ENCODE results near the gene NECTIN3. TPM values are rescaled to one million over a fixed set of nuclear protein-coding genes. Genes with fewer than 3 reads are reported as not detected.
A peak's percentile ranks its signal among the peaks of the same experiment; 100 is the strongest.

NECTIN3 gene
- total RNA-seq, 2 experiments from 2014 or later: 3.9 to 4.8 TPM

GRCh38 chr3:111190518-111190917 lies 118.9 kb downstream of the NECTIN3 start:
- ChIA-PET POLR2A (no interaction called here), CTCF (no interaction called here)
- H3K36me3 Mint-ChIP-seq (ENCODE audit: low read depth): peaks cover 3% of the 10 kb centered on the region
- no peak for DNase-seq
- H3K4me3 Mint-ChIP-seq: no peak overlapping the region
- peaks cover 6% of the 10 kb centered on the region for H3K9me3 Mint-ChIP-seq
- H3K27ac Mint-ChIP-seq: no peak overlapping the region
- H3K4me1 Mint-ChIP-seq: peaks cover 13% of the 10 kb centered on the region
- H3K27me3 Mint-ChIP-seq: peaks cover 2% of the 10 kb centered on the region

GRCh38 chr3:111193472-111193871 lies 121.9 kb downstream of the NECTIN3 start:
- ChIA-PET POLR2A (no interaction called here), CTCF (interaction anchor here (1.1 kb wide), 3 partner anchors 10 to 17 kb away, joined by 3 read pairs; no protein-coding TSS in a partner anchor)
- no peaks in the 10 kb centered on the region for H3K27me3 Mint-ChIP-seq
- H3K9me3 Mint-ChIP-seq: peaks cover 6% of the 10 kb centered on the region
- H3K4me1 Mint-ChIP-seq: peaks cover 19% of the 10 kb centered on the region
- H3K27ac Mint-ChIP-seq: no peak overlapping the region
- H3K4me3 Mint-ChIP-seq: no peak overlapping the region
- DNase-seq: no peak
- peaks cover 2% of the 10 kb centered on the region for H3K36me3 Mint-ChIP-seq (ENCODE audit: low read depth)

DNA sequence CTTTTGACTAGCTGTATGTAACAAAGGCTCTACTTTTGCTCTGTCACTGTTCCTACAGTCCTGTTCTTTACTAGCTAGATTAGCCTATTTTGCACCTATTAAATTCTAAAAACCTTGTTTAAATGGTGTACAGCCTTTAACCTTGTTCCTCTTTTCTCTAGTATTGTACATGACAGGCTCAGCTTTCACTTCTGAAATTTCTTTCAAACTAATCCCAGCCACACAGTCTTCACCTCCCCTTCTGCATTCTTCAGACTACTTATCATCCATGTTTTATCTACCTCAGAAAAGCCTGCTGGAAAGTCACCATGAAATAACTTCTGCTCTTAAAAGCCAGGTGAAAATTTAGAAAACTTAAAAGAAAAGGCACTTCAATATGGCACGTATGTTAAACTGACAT lies 122.4 kb downstream of the NECTIN3 start:
- Mint-ChIP-seq H3K27me3 (no peaks in the 10 kb centered on the region), H3K36me3 (ENCODE audit: low read depth) (peaks cover 2% of the 10 kb centered on the region), H3K27ac (no peak overlapping the region), H3K9me3 (peaks cover 6% of the 10 kb centered on the region), H3K4me3 (no peak overlapping the region), H3K4me1 (peaks cover 19% of the 10 kb centered on the region)
- ChIA-PET CTCF (interaction anchor here (1.1 kb wide), 3 partner anchors 9 to 17 kb away, joined by 3 read pairs; no protein-coding TSS in a partner anchor), POLR2A (no interaction called here)
- no peak for DNase-seq

GRCh38 chr3:111197485-111197884 lies 125.9 kb downstream of the NECTIN3 start:
- CTCF ChIA-PET: interaction anchor here (1.1 kb wide), 1 partner anchor 53 kb away, joined by 3 read pairs; no protein-coding TSS in a partner anchor
- Mint-ChIP-seq H3K36me3 (ENCODE audit: low read depth) (no peaks in the 10 kb centered on the region), H3K9me3 (no peaks in the 10 kb centered on the region), H3K4me3 (no peak overlapping the region), H3K27me3 (no peaks in the 10 kb centered on the region), H3K27ac (peak overlapping the region; percentile 58), H3K4me1 (peaks cover 6% of the 10 kb centered on the region)
- DNase-seq: no peak
- POLR2A ChIA-PET: no interaction called here

- Mint-ChIP-seq H3K27ac (no peak overlapping the region), H3K4me3 (no peak overlapping the region), H3K27me3 (no peaks in the 10 kb centered on the region), H3K9me3 (no peaks in the 10 kb centered on the region), H3K4me1 (peaks cover 6% of the 10 kb centered on the region), H3K36me3 (ENCODE audit: low read depth) (no peaks in the 10 kb centered on the region)
- POLR2A ChIA-PET: interaction anchor here (0.6 kb wide), 1 partner anchor 50 kb away, joined by 3 read pairs; no protein-coding TSS in a partner anchor
- no peak for DNase-seq
- CTCF ChIA-PET: no interaction called here
These were observed 128.4 kb downstream of the NECTIN3 start for GRCh38 chr3:111200027-111200426.

DNA sequence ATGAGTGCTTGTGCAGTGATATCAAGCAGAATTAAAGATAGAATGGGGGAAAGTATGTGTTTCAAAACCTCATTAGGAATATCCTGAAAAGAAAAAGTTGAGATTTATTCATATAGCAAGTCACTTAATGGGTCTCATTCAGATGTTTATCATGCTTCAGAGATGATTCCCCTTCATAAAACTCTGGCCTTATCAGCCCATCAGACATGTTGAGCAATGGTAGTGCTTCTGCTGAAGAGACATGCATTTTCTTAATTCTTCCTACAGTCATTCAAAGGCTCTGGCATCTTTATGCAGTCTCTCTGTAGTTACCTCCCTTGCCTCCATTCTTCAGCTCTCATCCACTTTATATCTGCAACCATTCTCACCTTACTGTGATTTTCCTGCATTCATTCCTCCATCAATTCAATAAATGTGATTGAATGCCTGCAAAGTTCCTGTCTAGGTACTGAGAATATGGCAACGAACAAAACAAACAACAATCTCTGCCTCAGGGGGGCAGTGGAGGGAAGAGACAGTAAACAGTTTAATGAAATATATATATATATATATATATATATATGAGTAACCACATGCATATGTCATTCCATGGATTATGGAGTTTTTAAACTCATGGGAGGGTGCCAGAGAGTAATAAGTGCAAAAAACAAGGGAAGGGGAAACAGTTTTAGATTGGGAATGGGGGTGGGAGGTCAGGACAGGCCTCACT lies 138.5 kb downstream of the NECTIN3 start:
- H3K9me3 Mint-ChIP-seq: no peaks in the 10 kb centered on the region
- no peak overlapping the region for H3K27ac Mint-ChIP-seq
- no peak for DNase-seq
- ChIA-PET CTCF (interaction anchor here (1.0 kb wide), 1 partner anchor 17 kb away, joined by 3 read pairs; no protein-coding TSS in a partner anchor), POLR2A (interaction anchor here (0.6 kb wide), 1 partner anchor 39 kb away, joined by 4 read pairs; no protein-coding TSS in a partner anchor)
- H3K4me1 Mint-ChIP-seq: no peaks in the 10 kb centered on the region
- peaks cover 3% of the 10 kb centered on the region for H3K36me3 Mint-ChIP-seq (ENCODE audit: low read depth)
- no peaks in the 10 kb centered on the region for H3K27me3 Mint-ChIP-seq
- H3K4me3 Mint-ChIP-seq: no peak overlapping the region

DNA sequence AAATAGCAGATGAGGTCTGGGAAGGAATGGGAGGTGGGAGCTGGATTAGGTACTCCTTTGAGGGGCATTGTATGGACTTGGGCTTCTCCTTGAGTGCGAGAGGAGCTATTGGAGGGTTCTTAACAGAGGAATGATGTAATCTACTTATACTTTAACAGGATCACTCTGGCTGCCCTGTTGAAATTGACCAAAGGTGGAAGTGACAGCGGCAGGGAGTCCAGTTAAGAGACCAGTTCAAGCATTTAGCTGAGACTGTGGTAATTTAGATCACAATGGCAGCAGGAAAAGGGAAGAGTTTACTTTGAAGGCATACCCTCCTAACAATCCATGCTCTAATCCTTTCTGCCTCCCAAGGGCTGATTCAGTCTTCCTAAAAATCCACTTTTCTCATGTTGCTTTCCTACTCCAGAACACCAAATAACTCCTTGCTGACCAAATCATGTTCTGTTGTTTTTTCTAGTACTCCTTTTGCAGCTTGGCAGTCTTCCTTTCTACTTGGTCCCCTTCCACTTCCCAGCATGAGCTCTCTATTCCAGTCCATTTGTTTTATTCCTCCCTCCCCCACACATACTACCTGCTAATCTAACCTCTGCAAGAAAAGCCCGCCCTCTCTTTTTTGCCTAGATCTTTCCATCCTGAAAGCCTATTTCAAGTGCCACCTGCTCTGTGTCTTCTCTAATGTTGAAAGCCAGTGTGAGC lies 139.4 kb downstream of the NECTIN3 start:
- H3K27ac Mint-ChIP-seq: no peak overlapping the region
- H3K27me3 Mint-ChIP-seq: no peaks in the 10 kb centered on the region
- DNase-seq: no peak
- H3K4me3 Mint-ChIP-seq: no peak overlapping the region
- peaks cover 3% of the 10 kb centered on the region for H3K36me3 Mint-ChIP-seq (ENCODE audit: low read depth)
- ChIA-PET CTCF (interaction anchor here (1.0 to 1.5 kb wide), 2 partner anchors 18 to 46 kb away, joined by 3 to 4 read pairs; no protein-coding TSS in a partner anchor), POLR2A (no interaction called here)
- H3K9me3 Mint-ChIP-seq: no peaks in the 10 kb centered on the region
- no peaks in the 10 kb centered on the region for H3K4me1 Mint-ChIP-seq

DNA sequence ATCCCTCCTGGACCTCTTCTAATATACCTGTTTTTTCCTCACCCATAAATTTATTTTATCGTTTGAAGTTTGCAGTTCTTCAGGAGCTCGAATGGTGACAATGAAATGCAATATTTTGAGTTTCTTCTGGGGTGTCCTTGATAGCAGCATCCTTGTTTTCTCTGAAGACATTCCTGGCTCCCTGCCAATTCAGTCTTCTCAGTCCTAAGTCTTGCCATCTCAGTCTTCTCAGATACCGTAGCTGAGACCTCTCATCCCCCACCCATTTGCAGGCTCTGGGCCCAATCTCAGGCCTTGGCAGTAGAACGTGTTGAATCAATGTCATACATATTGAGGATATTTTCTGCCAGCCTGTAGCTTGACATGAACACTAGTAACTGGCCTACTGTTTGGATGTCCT lies 140.9 kb downstream of the NECTIN3 start:
- Mint-ChIP-seq H3K27ac (no peak overlapping the region), H3K4me1 (no peaks in the 10 kb centered on the region), H3K9me3 (no peaks in the 10 kb centered on the region), H3K4me3 (no peak overlapping the region), H3K27me3 (peaks cover 2% of the 10 kb centered on the region), H3K36me3 (ENCODE audit: low read depth) (peaks cover 3% of the 10 kb centered on the region)
- ChIA-PET POLR2A (no interaction called here), CTCF (interaction anchor here (1.5 kb wide), 1 partner anchor 9 kb away, joined by 3 read pairs; no protein-coding TSS in a partner anchor)
- no peak for DNase-seq

DNA sequence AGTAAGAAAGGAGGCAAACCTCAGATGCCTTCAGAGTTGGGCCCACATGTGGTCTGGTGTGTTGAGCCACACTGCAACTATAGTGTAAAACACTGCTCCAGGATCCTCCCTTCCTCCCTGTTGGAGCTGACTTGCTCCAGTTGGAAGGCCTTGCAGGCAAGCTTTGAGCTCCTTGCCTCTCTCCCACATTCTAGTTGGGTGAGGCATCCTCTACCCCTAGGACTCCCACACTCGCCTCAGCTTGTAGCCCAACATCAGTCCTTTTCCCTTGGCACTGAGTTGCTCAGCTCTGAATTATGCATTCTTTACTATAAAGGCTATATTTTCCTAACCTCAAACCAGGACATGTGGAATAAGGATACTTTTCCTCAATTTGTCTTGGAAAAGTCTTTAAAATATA lies 143.9 kb downstream of the NECTIN3 start:
- CTCF ChIA-PET: no interaction called here
- H3K27ac Mint-ChIP-seq: no peak overlapping the region
- POLR2A ChIA-PET: no interaction called here

DNA sequence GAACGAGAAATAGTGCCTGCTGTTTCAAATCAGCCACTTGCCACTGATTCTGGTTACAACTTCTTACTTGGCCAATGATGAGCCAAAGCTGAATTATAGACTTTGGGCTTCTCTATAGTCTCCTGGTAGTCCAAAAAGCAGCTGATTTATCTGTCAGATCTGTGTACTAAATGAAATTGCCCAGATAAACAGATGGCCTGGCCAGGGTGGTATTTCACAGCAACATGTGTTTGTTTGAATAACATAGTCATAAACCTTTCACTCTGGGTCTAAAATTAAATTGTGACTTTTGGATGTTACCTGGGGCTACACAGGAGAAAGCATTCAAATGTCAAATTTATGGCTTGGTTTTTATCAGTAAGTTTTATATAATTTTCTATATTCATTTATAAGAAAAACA lies 147.0 kb downstream of the NECTIN3 start:
- no peak for DNase-seq
- Mint-ChIP-seq H3K9me3 (no peaks in the 10 kb centered on the region), H3K27ac (no peak overlapping the region), H3K4me3 (no peak overlapping the region), H3K4me1 (no peaks in the 10 kb centered on the region), H3K36me3 (ENCODE audit: low read depth) (no peaks in the 10 kb centered on the region), H3K27me3 (peaks cover 2% of the 10 kb centered on the region)
- CTCF ChIA-PET: no interaction called here
- POLR2A ChIA-PET: no interaction called here

More for the DNA sequence above, 143.9 kb downstream of the NECTIN3 start:
- no peaks in the 10 kb centered on the region for H3K36me3 Mint-ChIP-seq (ENCODE audit: low read depth)
- no peak for DNase-seq
- H3K27me3 Mint-ChIP-seq: peaks cover 2% of the 10 kb centered on the region
- H3K4me1 Mint-ChIP-seq: no peaks in the 10 kb centered on the region
- H3K4me3 Mint-ChIP-seq: no peak overlapping the region
- no peaks in the 10 kb centered on the region for H3K9me3 Mint-ChIP-seq

DNA sequence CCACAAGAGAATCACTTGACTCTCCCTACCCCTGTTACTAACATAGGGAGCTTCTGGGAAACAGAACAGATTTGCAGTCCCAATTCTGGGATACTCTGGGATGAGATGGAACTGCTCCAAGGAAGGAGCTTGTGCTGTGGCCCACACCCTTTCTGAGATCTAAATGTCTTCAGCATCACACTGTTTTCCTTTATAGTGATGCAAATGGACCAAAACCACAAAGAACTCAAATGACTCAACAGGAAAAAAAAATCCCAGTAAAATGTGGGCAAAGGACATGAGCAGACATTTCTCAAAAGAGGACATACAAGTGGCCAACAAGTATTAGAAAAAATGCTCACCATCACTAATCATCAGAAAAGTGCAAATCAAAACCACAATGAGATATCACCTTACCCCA lies 155.6 kb downstream of the NECTIN3 start:
- H3K27ac Mint-ChIP-seq: no peak overlapping the region
- H3K4me3 Mint-ChIP-seq: no peak overlapping the region
- H3K36me3 Mint-ChIP-seq (ENCODE audit: low read depth): peaks cover 11% of the 10 kb centered on the region
- H3K4me1 Mint-ChIP-seq: peaks cover 10% of the 10 kb centered on the region
- peaks cover 3% of the 10 kb centered on the region for H3K27me3 Mint-ChIP-seq
- CTCF ChIA-PET: no interaction called here
- POLR2A ChIA-PET: no interaction called here
- peaks cover 28% of the 10 kb centered on the region for H3K9me3 Mint-ChIP-seq
- DNase-seq: no peak

DNA sequence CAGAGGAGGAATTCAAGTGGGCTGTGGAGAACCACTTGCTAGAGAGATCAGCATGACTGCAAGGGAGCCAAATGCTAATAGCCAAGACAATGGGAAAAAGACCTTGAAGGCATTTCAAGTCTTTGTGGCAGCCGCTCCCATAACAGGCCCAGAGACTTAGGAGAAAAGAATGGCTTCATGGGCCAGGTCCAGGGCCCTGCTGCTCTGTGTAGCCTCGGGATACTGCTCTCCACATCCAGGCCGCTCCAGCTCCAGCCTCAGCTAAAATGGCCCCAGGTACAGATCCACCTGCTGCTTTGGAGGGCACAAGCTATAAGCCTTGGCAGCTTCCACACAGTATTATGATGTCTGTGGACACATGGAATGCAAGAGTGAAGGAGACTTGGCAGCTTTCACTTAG lies 157.7 kb downstream of the NECTIN3 start:
- Mint-ChIP-seq H3K9me3 (peaks cover 31% of the 10 kb centered on the region), H3K4me3 (no peak overlapping the region), H3K27me3 (peaks cover 3% of the 10 kb centered on the region), H3K36me3 (ENCODE audit: low read depth) (peaks cover 11% of the 10 kb centered on the region), H3K27ac (no peak overlapping the region), H3K4me1 (peaks cover 18% of the 10 kb centered on the region)
- DNase-seq: no peak
- POLR2A ChIA-PET: no interaction called here
- CTCF ChIA-PET: no interaction called here
